GM18867 (cell line): Measurements from ENCODE around the gene OR7A10.
"Not testable (repeated sequence)": the region's sequence is repeated elsewhere in the genome, so short reads cannot be mapped to it uniquely, and the experiment has no call there.

Experiments
- ATAC-seq: cut with Tn5 transposase; IDR thresholded peaks from one replicate; pipeline ENCODE4 v1.9.1; 2021; ENCODE audit warnings: mild to moderate bottlenecking, moderate library complexity; ENCODE audit not compliant: unreplicated experiment

Gene OR7A10

DNA sequence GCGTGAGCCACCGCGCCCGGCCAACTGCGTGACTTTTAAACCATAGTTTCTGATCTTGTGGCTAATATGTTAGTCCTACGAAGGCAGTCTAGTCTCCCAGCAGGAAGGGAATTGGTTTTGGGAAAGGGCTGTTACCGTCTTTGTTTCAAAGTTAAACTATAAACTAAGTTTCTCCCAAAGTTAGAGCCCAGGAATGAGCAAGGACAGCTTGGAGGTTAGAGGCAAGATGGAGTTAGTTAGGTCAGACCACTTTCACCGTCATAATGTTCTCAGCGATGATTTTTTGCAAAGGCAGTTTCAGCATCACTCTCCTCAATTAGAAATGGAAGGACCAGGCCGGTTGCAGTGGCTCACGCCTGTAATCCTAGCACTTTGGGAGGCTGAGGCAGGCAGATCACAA is 52.7 kb downstream of the OR7A10 start:
- no peak for ATAC-seq

- no peak for ATAC-seq
These were observed 53.5 kb downstream of the OR7A10 start for GRCh38 chr19:14795078-14795721.

DNA sequence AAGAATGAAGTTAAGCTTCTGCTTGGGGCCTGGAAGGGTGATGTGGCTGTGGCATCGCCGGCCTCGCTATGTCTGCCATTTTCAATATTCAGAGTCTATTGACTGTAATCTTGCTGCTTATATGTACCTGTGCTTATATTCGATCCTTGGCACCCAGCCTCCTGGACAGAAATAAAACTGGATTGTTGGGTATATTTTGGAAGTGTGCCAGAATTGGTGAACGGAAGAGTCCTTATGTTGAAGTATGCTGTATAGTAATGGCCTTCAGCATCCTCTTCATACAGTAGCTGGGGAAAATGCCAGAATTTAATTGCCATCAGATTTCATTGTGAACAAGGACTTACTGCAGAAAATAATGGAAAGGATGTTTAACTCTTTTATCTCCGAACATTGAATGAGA is 56.5 kb downstream of the OR7A10 start:
- not testable (repeated sequence) for ATAC-seq
